HepG2 (cell line): ENCODE results near the gene WDR83. TPM values are rescaled to one million over a fixed set of nuclear protein-coding genes. Genes with fewer than 3 reads are reported as not detected.

Experiments used
- ATAC-seq: fragments of 200-7000 bp; cut with Tn5 transposase; 3 replicates; pipeline ENCODE4 v1.9.1; 2020; ENCODE audit warnings: mild to moderate bottlenecking, moderate library complexity
- BruUV-seq: library from RNA; stranded (reverse); fragments of 400-500 nt; replicated peaks from 2 replicates; lab custom pipeline; 2021; lab: Mats Ljungman, UMichigan
- CTCF ChIA-PET: fragments of 300-600 bp; formaldehyde crosslinking; extraction: SDS; loops from one replicate; lab custom pipeline; 2021; ENCODE audit warnings: low total read pairs, inconsistent platforms, low intra/inter-chr PET ratio; lab: Yijun Ruan, JAX
- POLR2A ChIA-PET: fragments of 350-600 bp; sonication (Branson Sonifier 250); formaldehyde crosslinking; loops from one replicate; lab custom pipeline; 2020; ENCODE audit warnings: antibody characterized with exemption, inconsistent platforms; lab: Yijun Ruan, JAX
- DNase-seq: peaks from one replicate; pipeline ENCODE4 v3.0.0-alpha.2; 2015; ENCODE audit warnings: low spot score
- FAIRE-seq: peaks from 3 replicates; lab custom pipeline; 2011; peaks lifted over from hg19 to GRCh38; lab: Jason Lieb, UNC
- H2AFZ ChIP-seq: one replicate; pipeline ENCODE4 v1.6.1; 2011; ENCODE audit warnings: low read length, inconsistent platforms
- H3K27ac ChIP-seq: fragments of 300-600 bp; 3 replicates; pipeline ENCODE4 v1.8.0; 2011; ENCODE audit warnings: mixed run types, mild to moderate bottlenecking, mixed read lengths, low read length, inconsistent platforms; ENCODE audit not compliant: insufficient read depth; ENCODE audit errors: extremely low read length
- H3K27me3 ChIP-seq, 2 experiments: fragments of 200-600 bp in 1 of 2; 2 replicates in 1 of 2; 3 replicates in 1 of 2; pipeline versions ENCODE4 v1.6.0 to v1.8.0; 2011; ENCODE audit warnings: low read length in 2 of 2, mild to moderate bottlenecking in 2 of 2, moderate library complexity in 2 of 2, inconsistent platforms in 1 of 2; ENCODE audit not compliant: insufficient read depth in 2 of 2, control insufficient read depth in 1 of 2
- H3K36me3 ChIP-seq, 2 experiments: fragments of 200-600 bp in 1 of 2; replicated peaks in 1 of 2; 2 replicates in 1 of 2; 3 replicates in 1 of 2; pipeline versions ENCODE4 v1.5.1 to v1.8.0; 2011; ENCODE audit warnings: low read length in 2 of 2, inconsistent platforms in 1 of 2; ENCODE audit not compliant: insufficient read depth in 2 of 2, control insufficient read depth in 1 of 2
- H3K4me1 ChIP-seq: 2 replicates; pipeline ENCODE4 v1.5.1; 2012; ENCODE audit warnings: low read length, inconsistent platforms; ENCODE audit not compliant: insufficient read depth
- H3K4me2 ChIP-seq: 2 replicates; pipeline ENCODE4 v1.6.0; 2011; ENCODE audit warnings: low read depth, low read length, inconsistent platforms
- H3K4me3 ChIP-seq, 3 experiments: fragments of 200-600 bp in 1 of 3; sonication (generic), shearing (Covaris generic) in 1 of 3; replicated peaks in 1 of 3; 2 replicates each; pipeline ENCODE4 v1.5.1; 2011 to 2016; ENCODE audit warnings: low read length in 3 of 3, inconsistent platforms in 2 of 3, low read depth in 2 of 3, mild to moderate bottlenecking in 2 of 3, control low read depth in 1 of 3, mixed read lengths in 1 of 3; ENCODE audit not compliant: insufficient read depth in 1 of 3
- H3K79me2 ChIP-seq: one replicate; pipeline ENCODE4 v1.6.1; 2011; ENCODE audit warnings: low read length, inconsistent platforms; ENCODE audit not compliant: insufficient read depth
- H3K9ac ChIP-seq: 2 replicates; pipeline ENCODE4 v1.6.0; 2011; ENCODE audit warnings: mild to moderate bottlenecking, low read depth, low read length, inconsistent platforms; ENCODE audit not compliant: insufficient read depth
- H3K9me3 ChIP-seq: 2 replicates; pipeline ENCODE4 v1.5.1; 2012; ENCODE audit warnings: mild to moderate bottlenecking, low read length
- H4K20me1 ChIP-seq: 2 replicates; pipeline ENCODE4 v1.6.0; 2011; ENCODE audit warnings: inconsistent platforms, mild to moderate bottlenecking, low read length, moderate library complexity; ENCODE audit not compliant: insufficient read depth
- KLF9 ChIP-seq: IDR thresholded peaks from 2 replicates; pipeline ENCODE4 v1.6.1; 2016; ENCODE audit warnings: low read depth
- KMT2B ChIP-seq: IDR thresholded peaks from 2 replicates; pipeline ENCODE4 v1.6.1; 2016; ENCODE audit warnings: missing genetic modification reagents, missing compliant biosample characterization
- RORA ChIP-seq: sonication (generic); formaldehyde crosslinking; IDR thresholded peaks from 2 replicates; pipeline ENCODE4 v1.5.0; 2020; ENCODE audit warnings: mild to moderate bottlenecking, missing genetic modification reagents, moderate library complexity
- TBX2 ChIP-seq: sonication (generic); formaldehyde crosslinking; IDR thresholded peaks from 2 replicates; pipeline ENCODE4 v1.5.0; 2020; ENCODE audit warnings: missing genetic modification reagents, mild to moderate bottlenecking, borderline replicate concordance
- ZBTB7B ChIP-seq: sonication (generic); formaldehyde crosslinking; IDR thresholded peaks from 2 replicates; pipeline ENCODE4 v1.4.0; 2020; ENCODE audit warnings: missing genetic modification reagents
- ZNF121 ChIP-seq: sonication (generic); formaldehyde crosslinking; IDR thresholded peaks from 2 replicates; pipeline ENCODE4 v1.5.0; 2020; ENCODE audit warnings: mild to moderate bottlenecking, missing genetic modification reagents
- ZNF431 ChIP-seq: sonication (generic); formaldehyde crosslinking; IDR thresholded peaks from 2 replicates; pipeline ENCODE4 v1.9.0; 2022; ENCODE audit warnings: missing genetic modification reagents, low read depth, mild to moderate bottlenecking, borderline replicate concordance
- WGBS: methylation state at CpG from one replicate; pipeline ENCODE4 v1.1.6; 2017; ENCODE audit warnings: low lambda C conversion rate; 5-methylcytosine and 5-hydroxymethylcytosine counted together
- in situ Hi-C: cut with HindIII; loops from 2 replicates; pipeline ENCODE4 v1.10.0; 2017; ENCODE audit warnings: low pct_unique_long_range_greater_than_20kb; ENCODE audit not compliant: extremely low pct_ligation_motif_present
- intact Hi-C: fragments of 100-400 bp; cut with micrococcal nuclease; formaldehyde crosslinking; loops from one replicate; pipeline ENCODE4 v1.10.0; 2022; ENCODE audit not compliant: unreplicated experiment
- polyA plus RNA-seq, 8 experiments: library from polyadenylated mRNA; depleted of rRNA in 3 of 8; stranded (reverse) in 7 of 8; unstranded in 1 of 8; fragments of >200 nt; fragmentation: Illumina TruSeq in 4 of 8; extraction: Trizol in 4 of 8; gene quantifications; 2 replicates each; pipeline versions ENCODE4 v1.2.1 to v1.2.3, GENCODE V29; 2011 to 2016; ENCODE audit warnings: low read depth in 4 of 8, missing spikeins in 1 of 8, mixed read lengths in 1 of 8; ENCODE audit not compliant: insufficient read depth in 1 of 8
- total RNA-seq, 5 experiments: library from RNA; depleted of rRNA; stranded (reverse); fragments of >200 nt; fragmentation: Illumina TruSeq; extraction: Trizol; gene quantifications; 2 replicates each; pipeline ENCODE4 v1.2.3, GENCODE V29; 2016; ENCODE audit warnings: low read depth in 1 of 5
- TF ChIP-seq, protein P1 (sequence below): sonication (generic); formaldehyde crosslinking; IDR thresholded peaks from 2 replicates; pipeline ENCODE4 v1.4.0; 2020; ENCODE audit warnings: missing genetic modification reagents, borderline replicate concordance
- TF ChIP-seq, protein P2 (sequence below): IDR thresholded peaks from 2 replicates; pipeline ENCODE4 v1.4.0; 2020; ENCODE audit warnings: mild to moderate bottlenecking, missing genetic modification reagents
- TF ChIP-seq, protein P3 (sequence below): sonication (generic); formaldehyde crosslinking; IDR thresholded peaks from 2 replicates; pipeline ENCODE4 v1.8.1; 2023; ENCODE audit warnings: missing genetic modification reagents, inconsistent platforms, borderline replicate concordance

WDR83 gene
- total and polyA plus RNA-seq, 2 of the 13 experiments (the other 11 are each of a cell fraction or from before 2014, with no cell fraction given): 4.5 to 10.7 TPM

DNA sequence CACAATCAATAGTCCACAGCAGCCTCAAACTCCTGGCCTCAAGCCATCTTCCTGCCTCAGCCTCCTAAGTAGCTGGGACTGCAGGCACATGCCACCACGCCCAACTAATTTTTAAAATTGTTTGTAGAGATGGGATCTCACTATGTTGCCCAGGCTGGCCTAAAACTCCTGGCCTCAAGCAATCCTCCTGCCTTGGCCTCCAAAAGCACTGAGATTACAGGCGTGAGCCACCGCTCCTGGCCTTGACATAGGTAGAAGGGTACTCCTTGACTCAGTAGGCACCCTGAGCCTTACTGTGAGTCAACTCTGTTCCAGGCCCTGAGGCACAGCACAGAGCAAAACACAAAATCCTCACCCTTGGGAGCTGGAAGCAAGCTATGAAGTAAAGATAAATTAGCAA is 49.3 kb downstream of the WDR83 start:
- BruUV-seq: no TSS peak
- no peaks in the 10 kb centered on the region for H3K27me3 ChIP-seq
- CTCF ChIA-PET: no interaction called here
- no peak overlapping the region for H3K27ac ChIP-seq
- no peak for DNase-seq
- H4K20me1 ChIP-seq: no peaks in the 10 kb centered on the region
- POLR2A ChIA-PET: no interaction called here
- no peak overlapping the region for H3K4me2 ChIP-seq
- H2AFZ ChIP-seq: no peak overlapping the region
- no peak overlapping the region for H3K9ac ChIP-seq
- no peak for ATAC-seq
- peaks cover 27 to 62% of the 10 kb centered on the region in 2 experiments for H3K36me3 ChIP-seq
- no peak overlapping the region for H3K4me3 ChIP-seq
- no peaks in the 10 kb centered on the region for H3K9me3 ChIP-seq
- 100% methylated on average over 3 of the region's 3 CpGs for WGBS
- intact Hi-C loops: no loop called here
- H3K79me2 ChIP-seq: peaks cover 29% of the 10 kb centered on the region
- FAIRE-seq: no peak
- TF ChIP-seq ZNF431 (no peak), ZNF121 (peak; percentile 50), KMT2B (CRISPR knock-in tag) (no peak), RORA (CRISPR knock-in tag) (no peak), KLF9 (CRISPR knock-in tag) (no peak)
- in situ Hi-C loops: no loop called here
- H3K4me1 ChIP-seq: peaks cover 9% of the 10 kb centered on the region

DNA sequence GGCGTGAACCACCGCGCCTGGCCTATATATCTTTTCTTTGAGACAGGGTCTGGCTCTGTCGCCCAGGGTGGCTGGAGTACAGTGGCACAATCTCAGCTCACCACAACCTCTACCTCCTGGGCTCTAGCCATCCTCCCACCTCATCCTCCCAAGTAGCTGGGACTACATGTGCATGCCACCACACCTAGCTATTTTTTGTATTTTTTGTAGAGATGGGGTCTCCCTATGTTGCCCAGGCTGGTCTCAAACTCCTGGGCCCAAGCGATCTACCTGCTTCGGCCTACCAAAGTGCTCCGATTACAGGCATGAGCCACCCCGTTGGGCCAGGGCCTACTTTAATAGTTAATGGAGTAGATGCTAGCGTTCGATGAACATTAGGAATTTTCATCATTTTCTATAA is 53.7 kb downstream of the WDR83 start:
- Histone ChIP-seq H4K20me1 (no peaks in the 10 kb centered on the region), H3K27ac (peak overlapping the region; percentile 77), H3K4me2 (peak overlapping the region; percentile 90), H3K9me3 (no peaks in the 10 kb centered on the region), H3K9ac (peak overlapping the region; percentile 87; the same call in 1 of the 2 replicates), H3K4me1 (peaks cover 9% of the 10 kb centered on the region), H3K79me2 (peaks cover 57% of the 10 kb centered on the region), H3K4me3 (peak overlapping the region; percentile 92 to 96 (median 93)), H3K27me3 (no peaks in the 10 kb centered on the region; a peak in 1 of 5 replicates), H2AFZ (no peak overlapping the region), H3K36me3 (peaks cover 10 to 32% of the 10 kb centered on the region in 2 experiments)
- ATAC-seq: no peak
- CTCF ChIA-PET: no interaction called here
- WGBS: 95% methylated on average over 10 of the region's 10 CpGs
- no peak for FAIRE-seq
- in situ Hi-C loops (no loop called here), intact Hi-C loops (no loop called here)
- POLR2A ChIA-PET: no interaction called here
- no peak for DNase-seq
- BruUV-seq: no TSS peak
- TF ChIP-seq, protein P1, sequence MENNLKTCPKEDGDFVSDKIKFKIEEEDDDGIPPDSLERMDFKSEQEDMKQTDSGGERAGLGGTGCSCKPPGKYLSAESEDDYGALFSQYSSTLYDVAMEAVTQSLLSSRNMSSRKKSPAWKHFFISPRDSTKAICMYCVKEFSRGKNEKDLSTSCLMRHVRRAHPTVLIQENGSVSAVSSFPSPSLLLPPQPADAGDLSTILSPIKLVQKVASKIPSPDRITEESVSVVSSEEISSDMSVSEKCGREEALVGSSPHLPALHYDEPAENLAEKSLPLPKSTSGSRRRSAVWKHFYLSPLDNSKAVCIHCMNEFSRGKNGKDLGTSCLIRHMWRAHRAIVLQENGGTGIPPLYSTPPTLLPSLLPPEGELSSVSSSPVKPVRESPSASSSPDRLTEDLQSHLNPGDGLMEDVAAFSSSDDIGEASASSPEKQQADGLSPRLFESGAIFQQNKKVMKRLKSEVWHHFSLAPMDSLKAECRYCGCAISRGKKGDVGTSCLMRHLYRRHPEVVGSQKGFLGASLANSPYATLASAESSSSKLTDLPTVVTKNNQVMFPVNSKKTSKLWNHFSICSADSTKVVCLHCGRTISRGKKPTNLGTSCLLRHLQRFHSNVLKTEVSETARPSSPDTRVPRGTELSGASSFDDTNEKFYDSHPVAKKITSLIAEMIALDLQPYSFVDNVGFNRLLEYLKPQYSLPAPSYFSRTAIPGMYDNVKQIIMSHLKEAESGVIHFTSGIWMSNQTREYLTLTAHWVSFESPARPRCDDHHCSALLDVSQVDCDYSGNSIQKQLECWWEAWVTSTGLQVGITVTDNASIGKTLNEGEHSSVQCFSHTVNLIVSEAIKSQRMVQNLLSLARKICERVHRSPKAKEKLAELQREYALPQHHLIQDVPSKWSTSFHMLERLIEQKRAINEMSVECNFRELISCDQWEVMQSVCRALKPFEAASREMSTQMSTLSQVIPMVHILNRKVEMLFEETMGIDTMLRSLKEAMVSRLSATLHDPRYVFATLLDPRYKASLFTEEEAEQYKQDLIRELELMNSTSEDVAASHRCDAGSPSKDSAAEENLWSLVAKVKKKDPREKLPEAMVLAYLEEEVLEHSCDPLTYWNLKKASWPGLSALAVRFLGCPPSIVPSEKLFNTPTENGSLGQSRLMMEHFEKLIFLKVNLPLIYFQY: no peak
- TF ChIP-seq ZBTB7B (no peak), TBX2 (no peak)
- TF ChIP-seq, protein P2, sequence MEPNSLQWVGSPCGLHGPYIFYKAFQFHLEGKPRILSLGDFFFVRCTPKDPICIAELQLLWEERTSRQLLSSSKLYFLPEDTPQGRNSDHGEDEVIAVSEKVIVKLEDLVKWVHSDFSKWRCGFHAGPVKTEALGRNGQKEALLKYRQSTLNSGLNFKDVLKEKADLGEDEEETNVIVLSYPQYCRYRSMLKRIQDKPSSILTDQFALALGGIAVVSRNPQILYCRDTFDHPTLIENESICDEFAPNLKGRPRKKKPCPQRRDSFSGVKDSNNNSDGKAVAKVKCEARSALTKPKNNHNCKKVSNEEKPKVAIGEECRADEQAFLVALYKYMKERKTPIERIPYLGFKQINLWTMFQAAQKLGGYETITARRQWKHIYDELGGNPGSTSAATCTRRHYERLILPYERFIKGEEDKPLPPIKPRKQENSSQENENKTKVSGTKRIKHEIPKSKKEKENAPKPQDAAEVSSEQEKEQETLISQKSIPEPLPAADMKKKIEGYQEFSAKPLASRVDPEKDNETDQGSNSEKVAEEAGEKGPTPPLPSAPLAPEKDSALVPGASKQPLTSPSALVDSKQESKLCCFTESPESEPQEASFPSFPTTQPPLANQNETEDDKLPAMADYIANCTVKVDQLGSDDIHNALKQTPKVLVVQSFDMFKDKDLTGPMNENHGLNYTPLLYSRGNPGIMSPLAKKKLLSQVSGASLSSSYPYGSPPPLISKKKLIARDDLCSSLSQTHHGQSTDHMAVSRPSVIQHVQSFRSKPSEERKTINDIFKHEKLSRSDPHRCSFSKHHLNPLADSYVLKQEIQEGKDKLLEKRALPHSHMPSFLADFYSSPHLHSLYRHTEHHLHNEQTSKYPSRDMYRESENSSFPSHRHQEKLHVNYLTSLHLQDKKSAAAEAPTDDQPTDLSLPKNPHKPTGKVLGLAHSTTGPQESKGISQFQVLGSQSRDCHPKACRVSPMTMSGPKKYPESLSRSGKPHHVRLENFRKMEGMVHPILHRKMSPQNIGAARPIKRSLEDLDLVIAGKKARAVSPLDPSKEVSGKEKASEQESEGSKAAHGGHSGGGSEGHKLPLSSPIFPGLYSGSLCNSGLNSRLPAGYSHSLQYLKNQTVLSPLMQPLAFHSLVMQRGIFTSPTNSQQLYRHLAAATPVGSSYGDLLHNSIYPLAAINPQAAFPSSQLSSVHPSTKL (CRISPR knock-in tag): no peak
- TF ChIP-seq, protein P3, sequence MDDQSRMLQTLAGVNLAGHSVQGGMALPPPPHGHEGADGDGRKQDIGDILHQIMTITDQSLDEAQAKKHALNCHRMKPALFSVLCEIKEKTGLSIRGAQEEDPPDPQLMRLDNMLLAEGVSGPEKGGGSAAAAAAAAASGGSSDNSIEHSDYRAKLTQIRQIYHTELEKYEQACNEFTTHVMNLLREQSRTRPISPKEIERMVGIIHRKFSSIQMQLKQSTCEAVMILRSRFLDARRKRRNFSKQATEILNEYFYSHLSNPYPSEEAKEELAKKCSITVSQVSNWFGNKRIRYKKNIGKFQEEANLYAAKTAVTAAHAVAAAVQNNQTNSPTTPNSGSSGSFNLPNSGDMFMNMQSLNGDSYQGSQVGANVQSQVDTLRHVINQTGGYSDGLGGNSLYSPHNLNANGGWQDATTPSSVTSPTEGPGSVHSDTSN (CRISPR knock-in tag): no peak
